GM18505 (cell line): Measurements from ENCODE around the gene MSTO1.
"Not testable (repeated sequence)": the region's sequence is repeated elsewhere in the genome, so short reads cannot be mapped to it uniquely, and the experiment has no call there.

ENCODE experiments used
- ATAC-seq: cut with Tn5 transposase; IDR thresholded peaks from one replicate; pipeline ENCODE4 v1.9.1; 2021; ENCODE audit not compliant: unreplicated experiment
- POLR2A ChIP-seq: IDR thresholded peaks from 4 replicates; pipeline ENCODE4 v1.6.1; 2011; ENCODE audit warnings: borderline replicate concordance; ENCODE audit not compliant: insufficient read depth, insufficient read length; ENCODE audit errors: extremely low read depth

MSTO1 gene

GRCh38 chr1:155609515-155610256, at the start of gene MSTO1:
Gene MSTO1 (plus strand): TSS chr1:155610218. CDS start chr1:155610249, 31 bp downstream.
- peak; percentile 87 for ATAC-seq
- peak; percentile 79 for TF ChIP-seq POLR2A

GRCh38 chr1:155561779-155562580, 48.0 kb upstream of the MSTO1 start:
- TF ChIP-seq POLR2A, result peak; percentile 17
- peak; percentile 35 for ATAC-seq

GRCh38 chr1:155562581-155563376, 47.2 kb upstream of the MSTO1 start, which contains the start of gene ASH1L:
Gene ASH1L (minus strand): TSS chr1:155562803. CDS start chr1:155521519, 41,284 bp downstream.
- TF ChIP-seq POLR2A, result peak; percentile 99
- peak; percentile 71 for ATAC-seq

- not testable (repeated sequence) for ATAC-seq
These were observed 46.5 kb upstream of the MSTO1 start for GRCh38 chr1:155563377-155564022.

GRCh38 chr1:155569988-155570592, 39.9 kb upstream of the MSTO1 start:
- TF ChIP-seq POLR2A, result no peak
- no peak for ATAC-seq

- no peak for ATAC-seq
- TF ChIP-seq POLR2A, result no peak
These were observed 39.4 kb upstream of the MSTO1 start for GRCh38 chr1:155570593-155570990.

GRCh38 chr1:155574077-155574476, 35.9 kb upstream of the MSTO1 start:
- ATAC-seq, result no peak
- TF ChIP-seq POLR2A, result no peak

GRCh38 chr1:155575608-155576007, 34.4 kb upstream of the MSTO1 start:
- not testable (repeated sequence) for ATAC-seq

GRCh38 chr1:155583846-155584245, 26.2 kb upstream of the MSTO1 start:
- not testable (repeated sequence) for ATAC-seq

GRCh38 chr1:155589282-155589681, 20.7 kb upstream of the MSTO1 start:
- ATAC-seq, result not testable (repeated sequence)

- not testable (repeated sequence) for ATAC-seq
These were observed 19.3 kb upstream of the MSTO1 start for GRCh38 chr1:155590516-155591247.

- no peak for TF ChIP-seq POLR2A
- no peak for ATAC-seq
These were observed 18.2 kb upstream of the MSTO1 start for GRCh38 chr1:155591770-155592169.

- ATAC-seq, result not testable (repeated sequence)
These were observed 14.0 kb upstream of the MSTO1 start for GRCh38 chr1:155595877-155596474.
